ENCODE results near the gene SIM2. TPM values are rescaled to one million over a fixed set of nuclear protein-coding genes. Genes with fewer than 3 reads are reported as not detected.

SIM2 gene
- total RNA-seq, 1 experiment from 2014 or later = 23.9 TPM

DNA sequence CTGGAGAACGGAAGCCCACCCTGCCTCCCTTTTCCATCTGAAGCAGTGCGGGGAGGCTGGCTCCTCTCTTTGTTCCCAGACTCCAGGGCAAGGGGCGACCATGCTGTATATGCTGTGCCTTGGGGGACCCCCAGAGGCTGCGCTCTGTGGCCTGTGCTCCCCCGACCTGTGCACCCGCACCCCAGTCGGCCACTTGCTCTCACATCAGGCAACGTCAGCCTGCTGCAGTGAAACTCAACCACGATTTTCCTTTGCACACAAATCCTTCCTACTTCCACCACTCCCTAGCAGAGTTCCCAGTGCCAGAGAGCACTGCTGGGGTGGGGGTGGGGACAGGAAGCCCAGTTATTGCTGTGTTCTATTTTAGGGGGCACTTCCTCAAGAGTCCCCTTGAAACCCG lies 52.5 kb downstream of the SIM2 start:
- intact Hi-C loops (cut with micrococcal nuclease) = loop anchor here (10.0 kb wide), 2 partner anchors 93 to 173 kb away; no protein-coding TSS in a partner anchor
- Histone ChIP-seq H3K9ac (ENCODE audit: low read length) (no peak overlapping the region), H3K9me2 (ENCODE audit: insufficient read depth) (no peaks in the 10 kb centered on the region), H3K36me3 (ENCODE audit: control insufficient read depth in 1 of 2, insufficient read depth in 2 of 2, low read length in 2 of 2) (peaks cover 0 to 5% of the 10 kb centered on the region in 2 experiments; a peak in 1 of 4 replicates), H2AFZ (ENCODE audit: low read depth, low read length, poor library complexity, severe bottlenecking) (no peak overlapping the region), H3K9me3 (ENCODE audit: control insufficient read depth in 1 of 2, insufficient read depth in 1 of 2, low read depth in 1 of 2, low read length in 2 of 2) (no peaks in the 10 kb centered on the region), H3K4me3 (replicated peaks in 1 of 2; ENCODE audit: low read depth in 1 of 2, low read length in 2 of 2) (no peak overlapping the region), H3K79me2 (ENCODE audit: insufficient read depth, low read length) (no peaks in the 10 kb centered on the region), H3K4me1 (ENCODE audit: control insufficient read depth in 1 of 2, insufficient read depth in 2 of 2, low read length in 2 of 2) (no peaks in the 10 kb centered on the region; a peak in 1 of 4 replicates), H4K20me1 (ENCODE audit: insufficient read depth) (no peaks in the 10 kb centered on the region), H3K27ac (ENCODE audit: low read depth, low read length) (no peak overlapping the region), H3K4me2 (ENCODE audit: low read length) (no peak overlapping the region), H3K27me3 (ENCODE audit: insufficient read depth, low read length) (no peaks in the 10 kb centered on the region)
- TF ChIP-seq ZFX (IDR thresholded peaks at IDR 0.05) (no peak), ELF1 (IDR thresholded peaks at IDR 0.05; ENCODE audit: borderline replicate concordance, low read depth) (no peak), YY1 (IDR thresholded peaks at IDR 0.05; ENCODE audit: extremely low read depth, insufficient replicate concordance, low read depth, low read length) (no peak)
- DNase-seq (ENCODE audit: low read depth, low spot score) (no peak), ATAC-seq (no peak)
- ChIA-PET RAD21 (ENCODE audit: low non-redundant PET in 1 of 2, low total read pairs in 2 of 2, uncharacterized antibody in 2 of 2, unreplicated experiment in 2 of 2) (no interaction called here), POLR2A (no interaction called here), CTCF (no interaction called here)
- no TSS peak for BruUV-seq (replicated peaks)

DNA sequence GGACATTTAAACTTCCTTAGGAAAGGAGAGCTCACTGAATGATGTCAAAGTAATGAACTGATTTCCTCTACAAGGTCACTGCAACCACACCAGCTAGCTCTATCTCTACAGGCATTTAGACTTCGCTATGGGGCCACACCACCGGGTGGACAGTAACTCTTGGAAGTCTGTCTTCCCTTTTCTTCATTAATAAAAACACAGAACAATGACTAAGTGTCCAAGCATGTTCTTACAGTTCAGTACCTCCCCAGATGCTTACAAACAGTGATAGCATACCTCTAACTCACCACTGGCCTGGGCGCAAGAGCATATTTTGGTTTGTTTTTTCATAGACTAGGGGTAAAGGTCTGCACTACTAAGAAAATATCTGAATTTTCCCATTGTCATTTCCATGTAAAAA lies 54.6 kb downstream of the SIM2 start:
- Histone ChIP-seq H3K79me2 (ENCODE audit: insufficient read depth, low read length) (no peaks in the 10 kb centered on the region), H3K4me1 (ENCODE audit: control insufficient read depth in 1 of 2, insufficient read depth in 2 of 2, low read length in 2 of 2) (no peaks in the 10 kb centered on the region; a peak in 1 of 4 replicates), H3K9me3 (ENCODE audit: control insufficient read depth in 1 of 2, insufficient read depth in 1 of 2, low read depth in 1 of 2, low read length in 2 of 2) (no peaks in the 10 kb centered on the region), H3K27me3 (ENCODE audit: insufficient read depth, low read length) (no peaks in the 10 kb centered on the region), H3K9me2 (ENCODE audit: insufficient read depth) (no peaks in the 10 kb centered on the region), H3K4me3 (replicated peaks in 1 of 2; ENCODE audit: low read depth in 1 of 2, low read length in 2 of 2) (no peak overlapping the region), H4K20me1 (ENCODE audit: insufficient read depth) (no peaks in the 10 kb centered on the region), H3K36me3 (ENCODE audit: control insufficient read depth in 1 of 2, insufficient read depth in 2 of 2, low read length in 2 of 2) (peaks cover 0 to 5% of the 10 kb centered on the region in 2 experiments; a peak in 1 of 4 replicates), H3K4me2 (ENCODE audit: low read length) (no peak overlapping the region), H3K9ac (ENCODE audit: low read length) (no peak overlapping the region), H3K27ac (ENCODE audit: low read depth, low read length) (no peak overlapping the region), H2AFZ (ENCODE audit: low read depth, low read length, poor library complexity, severe bottlenecking) (no peak overlapping the region)
- BruUV-seq (replicated peaks) = TSS peak; percentile 30
- ChIA-PET CTCF (interaction anchor here (1.4 kb wide), 1 partner anchor 101 kb away, joined by 3 read pairs; no protein-coding TSS in a partner anchor), POLR2A (no interaction called here), RAD21 (ENCODE audit: low non-redundant PET in 1 of 2, low total read pairs in 2 of 2, uncharacterized antibody in 2 of 2, unreplicated experiment in 2 of 2) (no interaction called here)
- no peak for DNase-seq (ENCODE audit: low read depth, low spot score)
- intact Hi-C loops (cut with micrococcal nuclease) = loop anchor here (10.0 kb wide), 2 partner anchors 91 to 171 kb away; no protein-coding TSS in a partner anchor
- ATAC-seq = no peak
- TF ChIP-seq POLR2A (IDR thresholded peaks at IDR 0.05; ENCODE audit: borderline replicate concordance, extremely low read depth, insufficient read depth, insufficient read length) (no peak), RAD21 (IDR thresholded peaks at IDR 0.05; ENCODE audit: low read depth) (no peak), TCF7L2 (IDR thresholded peaks at IDR 0.05; ENCODE audit: borderline replicate concordance, extremely low read depth, insufficient read depth, insufficient read length) (no peak), SP1 (IDR thresholded peaks at IDR 0.05; ENCODE audit: low read depth) (no peak), YY1 (IDR thresholded peaks at IDR 0.05; ENCODE audit: extremely low read depth, insufficient replicate concordance, low read depth, low read length) (no peak), CBX3 (IDR thresholded peaks at IDR 0.05; ENCODE audit: low read depth) (no peak), SRF (IDR thresholded peaks at IDR 0.05; ENCODE audit: low read depth) (no peak), POLR2AphosphoS5 (IDR thresholded peaks at IDR 0.05; ENCODE audit: low read depth, low read length) (no peak), EZH2phosphoT487 (IDR thresholded peaks at IDR 0.05; ENCODE audit: borderline replicate concordance) (no peak), ZNF274 (IDR thresholded peaks at IDR 0.05; ENCODE audit: low read depth, low read length) (no peak), JUND (IDR thresholded peaks at IDR 0.05) (no peak), EGR1 (IDR thresholded peaks at IDR 0.05; ENCODE audit: low read depth) (no peak)
- TF ChIP-seq, protein P1, sequence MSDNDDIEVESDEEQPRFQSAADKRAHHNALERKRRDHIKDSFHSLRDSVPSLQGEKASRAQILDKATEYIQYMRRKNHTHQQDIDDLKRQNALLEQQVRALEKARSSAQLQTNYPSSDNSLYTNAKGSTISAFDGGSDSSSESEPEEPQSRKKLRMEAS (IDR thresholded peaks at IDR 0.05) = no peak
- TF ChIP-seq, protein P2, sequence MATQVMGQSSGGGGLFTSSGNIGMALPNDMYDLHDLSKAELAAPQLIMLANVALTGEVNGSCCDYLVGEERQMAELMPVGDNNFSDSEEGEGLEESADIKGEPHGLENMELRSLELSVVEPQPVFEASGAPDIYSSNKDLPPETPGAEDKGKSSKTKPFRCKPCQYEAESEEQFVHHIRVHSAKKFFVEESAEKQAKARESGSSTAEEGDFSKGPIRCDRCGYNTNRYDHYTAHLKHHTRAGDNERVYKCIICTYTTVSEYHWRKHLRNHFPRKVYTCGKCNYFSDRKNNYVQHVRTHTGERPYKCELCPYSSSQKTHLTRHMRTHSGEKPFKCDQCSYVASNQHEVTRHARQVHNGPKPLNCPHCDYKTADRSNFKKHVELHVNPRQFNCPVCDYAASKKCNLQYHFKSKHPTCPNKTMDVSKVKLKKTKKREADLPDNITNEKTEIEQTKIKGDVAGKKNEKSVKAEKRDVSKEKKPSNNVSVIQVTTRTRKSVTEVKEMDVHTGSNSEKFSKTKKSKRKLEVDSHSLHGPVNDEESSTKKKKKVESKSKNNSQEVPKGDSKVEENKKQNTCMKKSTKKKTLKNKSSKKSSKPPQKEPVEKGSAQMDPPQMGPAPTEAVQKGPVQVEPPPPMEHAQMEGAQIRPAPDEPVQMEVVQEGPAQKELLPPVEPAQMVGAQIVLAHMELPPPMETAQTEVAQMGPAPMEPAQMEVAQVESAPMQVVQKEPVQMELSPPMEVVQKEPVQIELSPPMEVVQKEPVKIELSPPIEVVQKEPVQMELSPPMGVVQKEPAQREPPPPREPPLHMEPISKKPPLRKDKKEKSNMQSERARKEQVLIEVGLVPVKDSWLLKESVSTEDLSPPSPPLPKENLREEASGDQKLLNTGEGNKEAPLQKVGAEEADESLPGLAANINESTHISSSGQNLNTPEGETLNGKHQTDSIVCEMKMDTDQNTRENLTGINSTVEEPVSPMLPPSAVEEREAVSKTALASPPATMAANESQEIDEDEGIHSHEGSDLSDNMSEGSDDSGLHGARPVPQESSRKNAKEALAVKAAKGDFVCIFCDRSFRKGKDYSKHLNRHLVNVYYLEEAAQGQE (IDR thresholded peaks at IDR 0.05; ENCODE audit: low read depth) = no peak
